ENCODE measurements around the gene MALSU1. TPM values are rescaled to one million over a fixed set of nuclear protein-coding genes. Genes with fewer than 3 reads are reported as not detected.
A peak's percentile ranks its signal among the peaks of the same experiment; 100 is the strongest.

Gene MALSU1
- polyA plus RNA-seq, 2 of the 4 experiments (the other 2 are of a cell fraction), result 91.9 to 122 TPM

GRCh38 chr7:23273141-23273599 is 26.0 kb upstream of the MALSU1 start:
- H3K4me3 ChIP-seq, result peak overlapping the region; percentile 23; the same call in 1 of the 3 replicates
- ATAC-seq, result peak; percentile 97
- TF ChIP-seq, protein P1, sequence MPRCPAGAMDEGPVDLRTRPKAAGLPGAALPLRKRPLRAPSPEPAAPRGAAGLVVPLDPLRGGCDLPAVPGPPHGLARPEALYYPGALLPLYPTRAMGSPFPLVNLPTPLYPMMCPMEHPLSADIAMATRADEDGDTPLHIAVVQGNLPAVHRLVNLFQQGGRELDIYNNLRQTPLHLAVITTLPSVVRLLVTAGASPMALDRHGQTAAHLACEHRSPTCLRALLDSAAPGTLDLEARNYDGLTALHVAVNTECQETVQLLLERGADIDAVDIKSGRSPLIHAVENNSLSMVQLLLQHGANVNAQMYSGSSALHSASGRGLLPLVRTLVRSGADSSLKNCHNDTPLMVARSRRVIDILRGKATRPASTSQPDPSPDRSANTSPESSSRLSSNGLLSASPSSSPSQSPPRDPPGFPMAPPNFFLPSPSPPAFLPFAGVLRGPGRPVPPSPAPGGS (IDR thresholded peaks at IDR 0.05), result no peak
- TF ChIP-seq CBX2 (IDR thresholded peaks at IDR 0.05; ENCODE audit: borderline replicate concordance, low read depth), result no peak
- no peak for TF ChIP-seq EP300 (IDR thresholded peaks at IDR 0.05)
- TF ChIP-seq, protein P2, sequence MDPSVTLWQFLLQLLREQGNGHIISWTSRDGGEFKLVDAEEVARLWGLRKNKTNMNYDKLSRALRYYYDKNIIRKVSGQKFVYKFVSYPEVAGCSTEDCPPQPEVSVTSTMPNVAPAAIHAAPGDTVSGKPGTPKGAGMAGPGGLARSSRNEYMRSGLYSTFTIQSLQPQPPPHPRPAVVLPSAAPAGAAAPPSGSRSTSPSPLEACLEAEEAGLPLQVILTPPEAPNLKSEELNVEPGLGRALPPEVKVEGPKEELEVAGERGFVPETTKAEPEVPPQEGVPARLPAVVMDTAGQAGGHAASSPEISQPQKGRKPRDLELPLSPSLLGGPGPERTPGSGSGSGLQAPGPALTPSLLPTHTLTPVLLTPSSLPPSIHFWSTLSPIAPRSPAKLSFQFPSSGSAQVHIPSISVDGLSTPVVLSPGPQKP (IDR thresholded peaks at IDR 0.05; ENCODE audit: low read depth, low read length), result no peak
- no peak for TF ChIP-seq TP53 (CRISPR knock-in tag; IDR thresholded peaks at IDR 0.05)
- no peak for TF ChIP-seq TFCP2L1 (CRISPR knock-in tag; IDR thresholded peaks at IDR 0.05)
- no peak for TF ChIP-seq ATOH8 (CRISPR knock-in tag; IDR thresholded peaks at IDR 0.05; ENCODE audit: low read depth)
- no peak for TF ChIP-seq RARB (CRISPR knock-in tag; IDR thresholded peaks at IDR 0.05)
- no peak for TF ChIP-seq CHD4 (IDR thresholded peaks at IDR 0.05; ENCODE audit: borderline replicate concordance)
- TF ChIP-seq RNF2 (IDR thresholded peaks at IDR 0.05; ENCODE audit: borderline replicate concordance, low read depth), result no peak
- TF ChIP-seq ZSCAN20 (CRISPR knock-in tag; IDR thresholded peaks at IDR 0.05), result no peak
- TF ChIP-seq, protein P3, sequence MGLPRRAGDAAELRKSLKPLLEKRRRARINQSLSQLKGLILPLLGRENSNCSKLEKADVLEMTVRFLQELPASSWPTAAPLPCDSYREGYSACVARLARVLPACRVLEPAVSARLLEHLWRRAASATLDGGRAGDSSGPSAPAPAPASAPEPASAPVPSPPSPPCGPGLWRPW (IDR thresholded peaks at IDR 0.05), result no peak
- TF ChIP-seq MAX (IDR thresholded peaks at IDR 0.05), result peak; percentile 55
- no peak for TF ChIP-seq ZNF302 (CRISPR knock-in tag; IDR thresholded peaks at IDR 0.05)
- TF ChIP-seq RAD21 (conservative IDR thresholded peaks at IDR 0.05 in 1 of 2, IDR thresholded peaks at IDR 0.05 in 1 of 2), result peak; percentile 89 to 93
- TF ChIP-seq KDM5A (IDR thresholded peaks at IDR 0.05), result no peak
- TF ChIP-seq, protein P4, sequence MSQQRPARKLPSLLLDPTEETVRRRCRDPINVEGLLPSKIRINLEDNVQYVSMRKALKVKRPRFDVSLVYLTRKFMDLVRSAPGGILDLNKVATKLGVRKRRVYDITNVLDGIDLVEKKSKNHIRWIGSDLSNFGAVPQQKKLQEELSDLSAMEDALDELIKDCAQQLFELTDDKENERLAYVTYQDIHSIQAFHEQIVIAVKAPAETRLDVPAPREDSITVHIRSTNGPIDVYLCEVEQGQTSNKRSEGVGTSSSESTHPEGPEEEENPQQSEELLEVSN (IDR thresholded peaks at IDR 0.05; ENCODE audit: borderline replicate concordance, low read depth), result no peak; the same call in 1 of the 2 replicates
- no peak for TF ChIP-seq ZFP36 (IDR thresholded peaks at IDR 0.05; ENCODE audit: borderline replicate concordance, partially characterized antibody)
- TF ChIP-seq SREBF2 (IDR thresholded peaks at IDR 0.05), result no peak
- no peak for TF ChIP-seq HEYL (CRISPR knock-in tag; IDR thresholded peaks at IDR 0.05)
- peak; percentile 78 for TF ChIP-seq GATA3 (IDR thresholded peaks at IDR 0.05; ENCODE audit: borderline replicate concordance)
- TF ChIP-seq MAZ (IDR thresholded peaks at IDR 0.05; ENCODE audit: borderline replicate concordance, low read depth, low read length), result no peak
- TF ChIP-seq MYC (IDR thresholded peaks at IDR 0.05; ENCODE audit: borderline replicate concordance, low read length), result peak; percentile 74; the same call in 1 of the 2 replicates
- no peak for TF ChIP-seq CHD2 (IDR thresholded peaks at IDR 0.05; ENCODE audit: low read length, partially characterized antibody)
- no peak for TF ChIP-seq POLR2A (IDR thresholded peaks at IDR 0.05; ENCODE audit: low read length)
- peak in 1 of 2 experiments; percentile 27; a peak in 1 of 4 replicates for TF ChIP-seq CEBPB (IDR thresholded peaks at IDR 0.05)
- TF ChIP-seq SMC3 (IDR thresholded peaks at IDR 0.05), result peak; percentile 89
- TF ChIP-seq RFX5 (IDR thresholded peaks at IDR 0.05), result no peak
- TF ChIP-seq, protein P5, sequence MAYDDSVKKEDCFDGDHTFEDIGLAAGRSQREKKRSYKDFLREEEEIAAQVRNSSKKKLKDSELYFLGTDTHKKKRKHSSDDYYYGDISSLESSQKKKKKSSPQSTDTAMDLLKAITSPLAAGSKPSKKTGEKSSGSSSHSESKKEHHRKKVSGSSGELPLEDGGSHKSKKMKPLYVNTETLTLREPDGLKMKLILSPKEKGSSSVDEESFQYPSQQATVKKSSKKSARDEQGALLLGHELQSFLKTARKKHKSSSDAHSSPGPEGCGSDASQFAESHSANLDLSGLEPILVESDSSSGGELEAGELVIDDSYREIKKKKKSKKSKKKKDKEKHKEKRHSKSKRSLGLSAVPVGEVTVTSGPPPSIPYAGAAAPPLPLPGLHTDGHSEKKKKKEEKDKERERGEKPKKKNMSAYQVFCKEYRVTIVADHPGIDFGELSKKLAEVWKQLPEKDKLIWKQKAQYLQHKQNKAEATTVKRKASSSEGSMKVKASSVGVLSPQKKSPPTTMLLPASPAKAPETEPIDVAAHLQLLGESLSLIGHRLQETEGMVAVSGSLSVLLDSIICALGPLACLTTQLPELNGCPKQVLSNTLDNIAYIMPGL (CRISPR knock-in tag; IDR thresholded peaks at IDR 0.05; ENCODE audit: borderline replicate concordance), result no peak
- TF ChIP-seq NPAS2 (CRISPR knock-in tag; IDR thresholded peaks at IDR 0.05; ENCODE audit: borderline replicate concordance), result no peak
- no peak for TF ChIP-seq BHLHE40 (IDR thresholded peaks at IDR 0.05; ENCODE audit: low read depth, low read length)
- no peak for TF ChIP-seq PBX3 (IDR thresholded peaks at IDR 0.05)
- peak; percentile 62 for TF ChIP-seq FOSL2 (IDR thresholded peaks at IDR 0.05)
- peak; percentile 75 for TF ChIP-seq FOSL2 (CRISPR knock-in tag; IDR thresholded peaks at IDR 0.05)
- TF ChIP-seq JUNB (IDR thresholded peaks at IDR 0.05), result peak; percentile 60
- no peak for TF ChIP-seq CBX8 (IDR thresholded peaks at IDR 0.05)

More at GRCh38 chr7:23273141-23273599, 26.0 kb upstream of the MALSU1 start:
- FAIRE-seq (peak; percentile 59), DNase-seq (ENCODE audit: low read depth in 1 of 2, low spot score in 1 of 2) (peak; percentile 83 to 97)
- Histone ChIP-seq H3K4me2 (peak overlapping the region; percentile 63), H3K9me3 (no peaks in the 10 kb centered on the region), H3K4me1 (peaks cover 22% of the 10 kb centered on the region), H3K27ac (peak overlapping the region; percentile 76)
- WGBS (ENCODE audit: missing lambda C conversion rate), result 0% methylated on average over 11 of the region's 11 CpGs
- POLR2A ChIA-PET, result interaction anchor here (0.6 to 1.4 kb wide), 10 partner anchors 26 to 388 kb away, joined by 3 to 8 read pairs (median 3); partner anchors contain the start of genes IGF2BP3 and MALSU1
- CTCF ChIA-PET, result interaction anchor here (0.5 to 7.1 kb wide), 79 partner anchors 8 to 563 kb away, joined by 3 to 108 read pairs (median 5); no protein-coding TSS in a partner anchor
